ENCODE data around the gene HNRNPC. TPM values are rescaled to one million over a fixed set of nuclear protein-coding genes. Genes with fewer than 3 reads are reported as not detected.
"Not testable (repeated sequence)": the region's sequence is repeated elsewhere in the genome, so short reads cannot be mapped to it uniquely, and the experiment has no call there.

HNRNPC gene
- total RNA-seq, 1 donor from 2014 or later = 541 TPM

DNA sequence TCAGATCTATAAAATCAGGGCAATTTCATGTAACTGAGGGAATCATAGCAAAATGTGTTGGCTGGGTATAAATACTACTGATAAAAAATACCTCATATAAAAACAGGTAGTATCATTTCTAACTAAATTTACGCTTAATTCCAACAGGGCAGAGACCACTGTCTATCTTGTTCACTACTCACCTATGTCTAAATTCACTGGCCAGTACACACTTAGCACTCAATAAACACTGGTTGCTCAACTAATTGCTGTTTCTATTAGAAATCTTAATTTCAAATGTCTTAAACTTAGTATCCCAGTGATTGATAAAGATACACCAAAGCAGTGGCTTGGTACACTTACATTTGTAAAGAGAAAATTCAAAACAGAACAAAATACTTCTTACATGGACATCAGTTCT lies 55.6 kb downstream of the HNRNPC start:
- DNase-seq (ENCODE audit: low read depth) = no peak

DNA sequence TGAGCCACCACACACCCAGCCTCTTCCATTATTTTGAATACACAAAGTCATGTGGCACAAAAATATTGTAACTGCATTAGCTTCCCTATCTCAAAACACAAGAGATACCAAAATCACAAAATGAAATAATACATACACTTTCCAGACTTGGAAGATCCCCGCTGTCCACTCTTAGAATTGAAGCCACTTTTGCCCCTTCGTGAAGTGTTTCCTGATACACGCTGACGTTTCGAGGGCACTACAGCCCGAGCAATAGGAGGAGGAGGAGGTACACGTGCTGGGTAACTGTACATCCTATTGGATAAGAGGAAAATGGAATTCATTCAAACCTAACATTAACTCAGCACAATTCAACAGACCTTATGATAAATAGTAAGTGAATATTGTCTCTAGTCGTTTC lies 56.4 kb downstream of the HNRNPC start:
- not testable (repeated sequence) for DNase-seq (ENCODE audit: low read depth)

DNA sequence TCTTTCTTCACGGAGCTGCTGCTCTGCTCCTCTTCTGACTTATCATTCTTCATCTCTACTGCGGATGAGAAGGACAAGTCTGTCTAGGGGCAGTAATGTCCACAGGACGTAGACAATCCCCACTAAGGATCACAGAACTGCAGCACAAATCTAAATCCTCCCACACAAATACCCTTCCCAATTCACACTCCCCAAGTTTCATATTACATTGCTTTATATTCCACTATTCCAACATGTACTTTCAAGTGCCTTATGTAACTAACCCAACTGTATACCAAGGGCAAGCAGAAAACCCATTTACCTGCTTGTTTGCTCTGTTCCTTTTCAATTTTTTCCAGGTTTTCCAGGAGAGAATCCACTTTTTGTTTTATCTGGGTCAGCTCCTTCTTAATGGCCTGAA lies 57.7 kb downstream of the HNRNPC start:
- DNase-seq (ENCODE audit: low read depth) = no peak

DNA sequence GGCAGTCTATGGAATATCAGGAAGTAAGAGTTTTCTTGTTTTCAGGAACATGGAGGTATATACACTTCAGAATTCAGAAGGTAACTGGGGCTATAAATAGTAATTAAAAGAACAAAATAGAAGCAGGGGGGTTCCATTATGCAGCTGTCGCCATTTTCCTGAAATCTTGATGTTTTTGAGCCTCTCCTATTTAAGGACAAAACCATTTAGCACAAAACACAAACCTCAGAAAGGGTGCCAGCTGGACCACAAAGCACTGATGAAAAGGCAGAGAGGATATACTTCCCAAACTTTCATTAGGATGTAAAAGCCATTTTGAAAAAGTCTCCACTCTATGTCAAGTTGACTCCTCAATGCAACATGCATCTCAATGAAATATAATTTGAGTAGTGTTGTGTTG lies 59.2 kb downstream of the HNRNPC start:
- DNase-seq (ENCODE audit: low read depth) = no peak

DNA sequence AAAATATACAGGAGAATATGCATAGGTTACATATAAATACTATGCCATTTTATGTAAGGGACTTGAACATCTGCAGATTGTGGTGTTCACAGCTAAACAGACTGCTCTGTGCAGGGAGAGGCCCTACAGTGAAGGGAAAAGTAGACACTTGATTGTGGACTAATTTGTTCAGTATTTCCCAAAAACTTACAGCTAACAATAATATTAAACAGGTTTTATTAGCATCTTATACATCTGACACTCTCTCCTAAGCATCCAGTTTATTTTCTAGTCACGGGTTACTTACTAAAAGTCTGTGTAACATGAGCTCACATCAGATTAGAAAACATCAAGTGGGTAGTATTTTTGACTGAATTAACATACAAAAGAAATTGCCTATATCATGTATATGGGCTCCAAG lies 60.1 kb downstream of the HNRNPC start:
- no peak for DNase-seq (ENCODE audit: low read depth)

DNA sequence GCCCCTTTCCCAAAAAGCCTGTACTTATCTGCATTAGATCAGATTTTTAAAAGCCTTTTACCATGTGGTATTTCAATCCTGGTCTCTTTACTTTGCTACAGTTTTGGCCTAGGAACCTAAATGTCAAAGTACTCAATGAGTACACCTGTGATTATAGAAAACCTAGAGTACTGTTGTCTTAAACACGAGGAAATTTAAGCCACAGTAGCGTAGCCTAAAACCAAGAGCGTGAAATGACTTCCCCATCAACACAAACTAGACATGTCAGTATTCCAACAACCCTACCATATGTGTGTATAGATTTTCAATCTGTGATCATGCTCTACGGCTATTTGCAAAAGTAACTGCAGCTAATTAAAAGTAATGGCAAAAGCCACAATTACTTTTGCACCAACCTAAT lies 60.7 kb downstream of the HNRNPC start:
- DNase-seq (ENCODE audit: low read depth) = no peak

DNA sequence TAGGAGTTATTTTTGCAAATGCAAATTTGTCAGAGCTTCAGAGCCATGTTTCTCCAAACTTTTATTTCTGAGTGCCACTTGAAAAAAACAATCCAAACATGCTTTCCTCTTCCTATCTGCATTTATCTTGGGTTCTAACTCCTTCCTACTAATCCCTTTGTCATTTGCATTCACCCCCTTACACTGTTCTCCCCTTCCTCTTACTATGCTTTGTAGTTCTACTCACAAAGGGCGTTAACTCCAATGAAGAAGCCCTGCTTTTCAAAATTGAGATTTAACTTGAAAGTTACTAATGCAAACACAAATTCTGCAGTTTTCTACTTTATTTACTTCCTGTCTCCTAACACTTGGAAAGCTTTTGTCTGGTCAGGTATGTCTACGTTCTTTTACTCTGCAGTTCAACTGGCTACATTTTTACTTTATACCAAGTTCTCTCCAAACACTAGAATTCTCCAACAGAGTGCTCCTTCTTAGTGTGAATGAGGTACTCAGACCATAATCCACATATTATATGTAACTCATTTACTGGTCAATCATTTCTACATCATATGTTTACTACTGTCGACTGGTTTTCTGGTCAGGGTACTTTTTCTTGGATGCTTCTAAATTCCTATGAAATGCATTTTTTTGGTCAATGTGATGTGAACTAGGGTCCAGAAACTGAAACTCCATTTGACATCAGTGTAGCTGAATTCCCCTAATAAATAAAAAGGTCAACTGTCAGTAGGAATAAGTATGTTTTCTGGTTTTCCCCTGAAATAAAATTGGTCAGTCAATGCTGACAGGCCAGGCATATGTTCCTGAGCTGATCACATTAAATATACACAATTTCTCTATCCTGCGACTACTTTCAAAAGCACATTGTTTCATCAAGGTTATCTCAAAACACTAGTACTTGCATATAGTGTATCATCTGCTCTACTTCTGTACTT lies 62.2 kb downstream of the HNRNPC start:
- DNase-seq (ENCODE audit: low read depth) = no peak

DNA sequence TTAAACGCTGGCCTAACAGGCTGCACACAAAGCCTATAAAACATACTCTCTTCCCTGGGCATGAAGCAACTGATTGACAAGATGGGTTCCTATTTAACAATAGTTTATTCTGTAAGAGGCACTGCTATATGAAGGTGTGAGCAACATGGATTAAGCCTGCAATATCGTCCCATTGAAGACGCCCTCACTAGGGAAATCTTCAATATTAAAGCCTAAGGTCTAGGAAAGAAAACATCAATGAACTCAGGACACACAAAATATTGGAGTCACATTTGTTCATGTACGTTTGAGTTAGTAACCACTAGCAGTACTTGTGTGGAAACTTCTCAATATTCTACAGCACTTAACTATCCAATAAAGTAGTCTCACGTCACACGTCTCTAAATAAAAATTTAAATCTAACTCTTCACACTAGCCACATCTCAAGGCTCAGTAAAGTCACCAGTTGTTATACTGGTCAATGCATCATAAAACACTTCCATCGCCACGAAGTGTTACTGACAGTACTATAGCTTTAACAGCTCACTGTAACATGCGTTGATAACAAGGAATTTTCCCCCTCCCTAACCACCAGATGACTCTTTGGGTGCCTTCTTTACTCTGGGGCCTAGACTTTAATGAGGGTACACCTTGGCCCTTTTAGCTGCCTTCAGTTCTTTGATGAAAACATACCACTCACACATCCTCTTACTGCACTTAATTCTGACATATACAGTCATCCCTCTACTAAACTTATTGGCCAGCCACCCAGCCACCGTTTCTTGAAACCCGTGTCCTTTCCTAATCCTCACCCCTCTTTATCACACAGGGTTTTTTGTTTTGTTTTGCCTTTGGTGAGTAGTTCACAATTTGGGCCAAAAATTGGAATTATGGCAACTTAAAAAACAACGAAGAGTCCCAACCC lies 63.3 kb downstream of the HNRNPC start:
- DNase-seq (ENCODE audit: low read depth) = no peak

DNA sequence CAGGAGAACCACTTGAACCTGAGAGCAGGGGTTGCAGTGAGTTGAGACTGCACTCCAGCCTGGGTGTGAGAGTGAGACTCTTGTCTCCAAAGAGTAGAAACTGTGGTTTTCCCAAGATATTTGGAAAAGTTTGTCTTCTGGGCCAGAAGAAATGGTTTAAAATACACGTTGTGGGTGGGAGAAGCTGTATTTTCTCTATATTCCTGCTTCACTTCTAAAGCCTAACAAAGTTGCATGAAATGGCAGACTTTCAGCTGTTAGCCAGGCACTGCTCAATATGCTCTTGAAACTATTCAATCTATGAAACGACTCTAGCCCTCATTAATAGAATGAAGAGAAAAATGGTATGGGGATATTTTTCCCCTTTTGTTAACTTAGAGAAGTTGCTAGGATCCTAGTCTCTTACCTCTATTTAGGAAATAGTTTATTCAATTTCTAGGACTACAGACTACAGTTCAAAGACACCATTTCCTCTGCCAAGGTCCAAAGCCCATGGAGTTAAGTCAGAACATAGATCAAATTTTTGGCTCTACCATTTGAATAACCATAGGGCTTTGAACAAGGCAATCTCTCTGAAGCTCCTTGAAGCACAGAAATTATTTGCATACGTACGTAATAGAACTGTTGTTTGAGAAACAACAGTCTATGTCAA lies 64.1 kb downstream of the HNRNPC start:
- DNase-seq (ENCODE audit: low read depth) = no peak

DNA sequence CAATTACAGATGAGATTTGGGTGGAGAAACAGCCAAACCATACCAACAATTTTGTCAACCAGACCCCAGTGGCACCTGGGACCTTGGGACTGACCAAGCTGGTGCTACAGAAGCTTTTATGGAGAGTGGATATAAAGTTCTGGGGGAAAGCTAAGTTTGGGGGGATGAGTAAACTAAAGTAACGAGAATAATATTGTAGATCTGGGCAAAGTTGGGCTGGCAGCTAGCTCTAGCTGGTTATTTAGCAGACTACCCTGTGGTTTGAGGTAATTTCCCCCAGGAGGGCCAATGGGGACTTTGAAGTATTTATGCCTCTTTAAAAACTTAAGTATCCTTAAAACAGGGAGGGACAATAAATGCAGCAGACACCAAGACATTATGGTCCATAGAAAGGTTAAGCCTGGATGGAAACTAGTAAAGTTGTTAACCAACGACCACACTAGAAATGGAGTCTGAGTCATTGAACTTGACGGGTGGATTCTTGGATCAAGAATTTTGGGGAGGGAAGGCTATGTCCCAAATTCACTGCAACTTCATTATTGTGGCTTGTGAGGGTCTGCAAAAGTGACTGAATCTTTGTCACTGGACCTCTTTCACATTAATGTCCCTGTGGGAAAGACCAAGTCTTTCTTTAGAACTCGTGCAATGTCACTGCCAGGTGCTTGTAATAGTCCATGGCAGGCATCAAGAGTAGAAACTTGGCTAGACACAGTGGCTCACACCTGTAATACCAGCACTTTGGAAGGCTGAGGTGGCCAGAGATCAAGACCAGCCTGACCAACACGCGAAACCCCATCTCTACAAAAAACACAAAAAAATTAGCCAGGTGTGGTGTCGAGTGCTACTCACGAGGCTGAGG lies 64.8 kb downstream of the HNRNPC start:
- no peak for DNase-seq (ENCODE audit: low read depth)

DNA sequence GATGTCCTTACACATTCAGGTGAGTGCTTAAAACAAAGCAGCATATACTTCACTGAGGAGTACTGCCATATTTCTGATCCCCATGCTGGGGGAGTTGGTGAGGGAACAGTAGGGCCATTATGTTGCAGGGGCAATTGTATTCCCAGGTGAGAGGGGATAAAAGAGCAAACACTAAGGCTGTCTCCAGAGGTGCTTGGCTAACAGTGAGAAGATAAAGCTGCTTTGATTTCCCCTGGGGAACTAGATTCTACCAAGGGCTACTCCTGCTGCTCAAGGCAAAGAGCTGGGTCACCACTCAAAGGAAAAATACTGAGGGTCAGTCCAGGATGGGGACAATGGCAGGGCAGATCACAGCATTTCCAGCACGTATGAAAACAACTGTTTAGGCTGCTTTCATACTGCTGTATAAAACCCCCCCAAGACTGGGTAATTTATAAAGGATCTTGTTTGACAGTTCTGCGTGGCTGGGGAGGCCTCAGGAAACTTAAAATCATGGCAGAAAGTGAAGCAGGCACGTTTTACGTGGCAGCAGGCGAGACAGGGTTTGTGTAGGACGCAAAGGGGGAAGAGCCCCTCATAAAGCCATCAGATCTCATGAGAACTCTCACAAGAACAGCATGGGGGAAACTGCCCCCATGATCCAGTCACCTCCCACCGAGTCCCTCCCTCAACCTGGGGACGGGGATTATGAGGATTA lies 65.6 kb downstream of the HNRNPC start:
- no peak for DNase-seq (ENCODE audit: low read depth)

DNA sequence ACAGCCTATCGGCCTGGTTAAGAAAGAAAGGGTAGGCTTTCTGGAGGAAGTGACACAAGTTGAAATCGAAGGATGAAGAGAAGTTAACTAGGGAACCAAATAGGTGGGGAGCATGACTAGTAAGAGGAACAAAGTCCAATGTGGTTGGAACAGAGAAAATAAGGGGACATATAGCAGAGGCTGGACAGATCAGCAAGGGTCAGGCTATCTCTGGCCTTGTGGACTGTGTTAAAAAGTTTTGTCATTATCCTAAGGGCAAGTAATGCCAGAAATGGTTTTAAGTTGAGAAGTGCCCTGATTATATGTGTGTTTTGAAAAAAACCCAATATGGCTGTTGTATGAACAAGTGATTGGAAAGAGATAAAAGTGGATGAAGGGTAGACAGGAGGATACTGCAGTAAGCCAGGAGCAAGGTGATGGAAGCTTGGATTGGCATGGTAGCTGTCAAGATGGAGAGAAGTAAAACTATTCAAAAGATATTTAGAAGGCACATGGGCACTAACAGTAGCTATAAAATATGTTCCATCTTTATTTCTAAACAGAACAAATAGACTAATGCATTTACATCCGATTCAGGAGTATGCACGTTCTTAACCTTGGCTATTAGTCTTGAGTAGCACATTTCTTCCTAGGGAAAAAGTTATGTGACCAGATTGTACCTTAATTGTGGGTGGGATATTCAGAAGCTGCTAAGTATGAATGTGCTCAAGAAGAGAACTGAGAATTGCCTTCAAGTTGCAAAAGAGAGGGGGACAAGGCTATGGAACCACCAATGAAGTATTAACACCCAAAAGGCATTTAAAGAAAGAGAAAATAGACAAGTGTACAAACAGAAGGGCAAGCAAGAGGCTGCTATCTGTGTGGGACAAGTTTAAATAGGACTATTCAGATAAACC lies 66.5 kb downstream of the HNRNPC start:
- DNase-seq (ENCODE audit: low read depth) = no peak

DNA sequence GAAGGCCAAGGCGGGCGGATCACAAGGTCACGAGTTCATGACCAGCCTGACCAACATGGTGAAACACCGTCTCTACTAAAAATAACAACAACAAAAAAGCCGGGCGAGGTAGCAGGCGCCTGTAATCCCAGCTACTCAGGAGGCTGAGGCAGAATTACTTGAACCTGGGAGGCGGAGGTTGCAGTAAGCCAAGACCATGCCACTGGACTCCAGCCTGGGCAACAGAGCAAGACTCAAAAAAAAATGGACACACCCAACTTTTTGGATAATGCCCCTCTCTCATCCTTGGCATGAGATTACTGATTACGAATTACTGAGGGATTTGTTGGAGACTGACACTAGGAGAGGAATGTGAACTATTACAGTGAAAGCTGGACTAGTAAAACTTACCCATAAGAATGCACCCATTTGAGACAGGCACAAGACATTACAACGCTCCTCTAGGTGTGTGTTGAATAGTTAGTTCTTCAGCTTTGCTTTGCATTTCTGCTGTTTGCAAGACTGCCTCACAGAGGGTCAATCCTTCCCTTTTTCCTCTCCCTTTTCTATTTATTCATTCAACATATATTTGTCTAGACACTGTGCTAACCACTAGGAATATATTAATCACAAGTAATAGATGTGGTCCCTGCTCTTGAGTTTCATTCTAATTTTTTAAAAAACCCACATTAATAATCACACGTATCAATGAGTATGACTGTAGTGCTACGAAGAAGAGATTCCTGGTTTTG lies 67.3 kb downstream of the HNRNPC start:
- no peak for DNase-seq (ENCODE audit: low read depth)

DNA sequence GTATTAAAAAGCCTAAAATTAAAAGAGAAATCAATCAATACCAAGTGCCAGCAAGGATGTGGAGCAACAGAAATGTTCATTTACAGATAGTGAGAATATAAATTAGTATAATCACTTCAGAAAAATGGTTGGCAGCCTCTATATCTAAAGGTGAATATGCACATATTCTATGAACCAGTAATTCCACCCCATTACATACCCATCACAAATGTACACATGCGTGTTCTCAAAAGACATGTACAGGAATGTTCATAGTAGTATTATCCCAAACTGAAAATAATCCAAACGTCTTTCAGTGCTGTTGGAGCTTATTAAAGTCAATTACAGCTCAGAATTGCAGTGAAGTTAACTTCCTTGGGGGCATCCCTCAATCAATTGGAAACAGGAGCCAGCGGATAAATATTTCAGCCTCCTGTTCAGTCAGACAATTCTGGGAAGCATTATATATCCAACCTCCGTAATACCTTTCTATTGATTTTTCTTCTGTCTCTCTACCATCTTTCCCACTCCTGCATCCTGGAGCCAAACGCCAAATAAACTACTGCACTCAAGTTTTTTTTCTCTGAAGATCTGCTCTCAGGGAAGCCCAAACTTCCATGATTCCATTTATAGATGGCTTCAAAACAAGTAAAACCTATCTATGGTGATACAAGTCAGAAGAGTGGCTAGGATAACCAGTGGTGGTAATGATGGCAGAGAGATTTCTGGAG lies 68.3 kb downstream of the HNRNPC start:
- DNase-seq (ENCODE audit: low read depth) = no peak

DNA sequence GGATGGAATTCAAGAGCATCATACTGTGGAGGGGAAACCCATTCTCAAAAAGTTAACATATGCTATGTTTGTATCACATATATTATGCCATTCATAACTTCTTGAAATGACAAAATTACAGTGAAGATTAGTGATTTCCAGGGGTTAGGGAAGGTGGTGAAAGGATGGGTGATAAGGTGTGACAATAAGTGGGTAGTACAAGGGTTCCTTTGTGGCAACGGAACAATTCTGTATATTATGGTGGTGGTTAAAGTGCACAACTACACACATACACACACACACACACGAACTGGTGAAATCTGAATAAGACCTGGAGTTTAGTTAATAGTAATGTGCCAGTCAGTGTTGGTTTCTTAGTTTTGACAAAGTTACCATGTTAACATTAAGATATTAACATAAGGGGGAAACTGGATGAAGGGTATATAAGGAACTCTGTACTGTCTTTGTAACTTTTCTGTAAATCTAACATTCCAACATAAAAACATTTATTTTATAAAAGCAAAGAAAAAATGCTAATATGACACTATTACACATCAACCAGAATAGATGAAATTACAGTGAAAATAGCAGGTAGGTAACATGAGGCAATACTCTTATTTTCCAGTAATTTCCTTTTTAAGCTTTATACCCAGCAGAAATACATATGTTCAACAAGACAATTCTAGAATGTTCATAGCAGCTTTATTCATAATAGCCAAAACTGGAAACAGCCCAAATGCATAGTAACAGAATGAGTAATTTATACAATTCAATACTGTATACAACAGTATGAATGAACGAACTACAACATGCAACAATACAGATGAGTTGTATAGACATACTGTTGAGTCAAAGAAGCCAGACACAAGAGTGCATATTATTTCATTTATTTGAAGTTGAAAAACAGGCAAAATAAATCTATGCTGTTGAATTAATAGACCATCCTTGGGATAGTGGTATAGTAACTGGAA lies 69.4 kb downstream of the HNRNPC start:
- DNase-seq (ENCODE audit: low read depth) = no peak

DNA sequence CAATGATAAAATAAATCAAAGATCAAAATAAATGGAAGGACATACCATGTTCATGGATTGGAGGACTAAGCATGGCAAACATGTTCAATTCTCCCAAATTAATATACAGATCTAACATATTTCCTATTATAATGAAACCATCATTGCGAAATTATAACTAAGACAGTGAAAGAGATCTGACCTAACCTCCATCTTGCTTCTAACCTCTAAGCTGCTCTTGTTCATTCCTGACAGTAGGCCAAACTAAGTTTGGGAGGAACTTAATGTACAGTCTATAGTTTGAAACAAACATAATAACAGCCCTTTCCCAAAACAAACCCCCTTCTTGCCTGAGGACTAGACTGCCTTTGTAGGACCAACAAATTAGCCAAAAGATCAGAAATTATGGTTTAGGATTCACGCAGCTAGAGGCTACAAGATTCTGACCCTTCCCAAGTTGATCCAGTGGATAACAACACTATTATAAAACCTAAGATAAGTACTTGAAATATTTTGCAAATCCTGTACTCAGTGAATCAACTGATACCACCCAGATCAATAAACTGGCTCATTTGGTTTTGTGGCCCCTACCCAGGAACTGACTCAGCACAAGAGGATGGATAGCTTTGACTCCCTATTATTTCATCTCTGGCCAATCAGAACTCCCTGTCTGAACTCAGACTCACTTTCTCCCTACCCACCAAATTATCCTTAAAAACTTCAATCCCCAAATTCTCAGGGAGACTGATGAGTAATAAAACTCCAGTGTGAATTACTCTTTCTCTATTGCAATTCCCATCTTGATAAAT lies 71.6 kb downstream of the HNRNPC start:
- DNase-seq (ENCODE audit: low read depth) = no peak

All from myocyte (in vitro differentiated cells).